OCI-LY3 (cell line): Measurements from ENCODE around the gene TBL3.

Experiments used
- EZH2phosphoT487 ChIP-seq: fragments of 200-600 bp; shearing (Covaris generic); IDR thresholded peaks from 2 replicates; pipeline ENCODE4 v1.6.1; 2018; ENCODE audit warnings: antibody characterized with exemption, mixed run types, low read depth
- TF ChIP-seq, protein P1 (sequence below): fragments of 200-600, 300-600 bp; sonication (generic); IDR thresholded peaks from 2 replicates; pipeline ENCODE4 v1.5.1; 2014; ENCODE audit warnings: antibody characterized with exemption, low read length, low read depth

DNA sequence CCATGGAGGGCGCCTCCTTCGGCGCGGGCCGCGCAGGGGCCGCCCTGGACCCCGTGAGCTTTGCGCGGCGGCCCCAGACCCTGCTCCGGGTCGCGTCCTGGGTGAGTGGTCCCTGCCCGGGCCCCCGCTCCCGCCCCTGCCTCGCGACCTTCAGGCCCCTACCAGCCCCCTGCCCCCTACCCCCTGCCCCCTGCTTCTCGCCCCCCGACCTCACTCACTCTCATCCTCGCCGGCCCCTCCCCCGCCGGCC is 18.2 kb downstream of the TBL3 start:
- TF ChIP-seq, protein P1, sequence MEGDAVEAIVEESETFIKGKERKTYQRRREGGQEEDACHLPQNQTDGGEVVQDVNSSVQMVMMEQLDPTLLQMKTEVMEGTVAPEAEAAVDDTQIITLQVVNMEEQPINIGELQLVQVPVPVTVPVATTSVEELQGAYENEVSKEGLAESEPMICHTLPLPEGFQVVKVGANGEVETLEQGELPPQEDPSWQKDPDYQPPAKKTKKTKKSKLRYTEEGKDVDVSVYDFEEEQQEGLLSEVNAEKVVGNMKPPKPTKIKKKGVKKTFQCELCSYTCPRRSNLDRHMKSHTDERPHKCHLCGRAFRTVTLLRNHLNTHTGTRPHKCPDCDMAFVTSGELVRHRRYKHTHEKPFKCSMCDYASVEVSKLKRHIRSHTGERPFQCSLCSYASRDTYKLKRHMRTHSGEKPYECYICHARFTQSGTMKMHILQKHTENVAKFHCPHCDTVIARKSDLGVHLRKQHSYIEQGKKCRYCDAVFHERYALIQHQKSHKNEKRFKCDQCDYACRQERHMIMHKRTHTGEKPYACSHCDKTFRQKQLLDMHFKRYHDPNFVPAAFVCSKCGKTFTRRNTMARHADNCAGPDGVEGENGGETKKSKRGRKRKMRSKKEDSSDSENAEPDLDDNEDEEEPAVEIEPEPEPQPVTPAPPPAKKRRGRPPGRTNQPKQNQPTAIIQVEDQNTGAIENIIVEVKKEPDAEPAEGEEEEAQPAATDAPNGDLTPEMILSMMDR = no peak
- no peak for TF ChIP-seq EZH2phosphoT487
